Prostate gland (tissue), 2 donors: Measurements from ENCODE around the gene FGF12.

Experiments
- CTCF ChIP-seq, 4 experiments: fragments of 200-600 bp in 2 of 4; fragments of 450-650 bp in 2 of 4; sonication (generic) in 2 of 4; IDR thresholded peaks; 1 replicate in 3 of 4; 2 replicates in 1 of 4; pipeline ENCODE4 v1.5.1; 2016 to 2019; ENCODE audit warnings: antibody characterized with exemption in 4 of 4, mild to moderate bottlenecking in 2 of 4, moderate library complexity in 2 of 4
- POLR2A ChIP-seq: fragments of 450-650 bp; IDR thresholded peaks from one replicate; pipeline ENCODE4 v1.6.1; 2016; ENCODE audit warnings: antibody characterized with exemption, mild to moderate bottlenecking

- TF ChIP-seq CTCF (IDR thresholded peaks at IDR 0.05) (no peak), POLR2A (no peak)
Measured at GRCh38 chr3:192354687-192355086, 372.7 kb downstream of the FGF12 start.
